ENCODE data around the gene PROP1.
"Not testable (repeated sequence)": the region's sequence is repeated elsewhere in the genome, so short reads cannot be mapped to it uniquely, and the experiment has no call there.

DNA sequence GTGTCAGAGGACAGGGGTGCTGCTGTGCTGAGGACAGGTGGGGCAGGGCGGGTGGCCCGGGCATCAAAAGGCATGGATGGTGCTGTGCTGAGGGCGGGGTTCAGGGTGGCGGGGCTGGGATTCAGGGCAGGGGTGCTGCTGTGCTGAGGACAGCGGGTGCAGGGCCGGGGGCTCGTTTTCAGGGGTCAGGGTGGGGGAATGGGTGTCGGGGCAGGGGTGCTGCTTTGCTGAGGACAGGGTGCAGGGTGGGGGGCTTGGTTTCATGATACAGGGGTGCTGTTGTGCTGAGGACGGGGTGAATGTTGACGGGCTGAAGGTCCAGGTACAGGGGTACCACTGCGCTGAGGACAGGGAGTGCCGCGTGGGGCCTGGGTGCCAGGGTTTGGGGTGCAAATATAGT, 50.9 kb downstream of the PROP1 start:
- TF ChIP-seq, protein P1, sequence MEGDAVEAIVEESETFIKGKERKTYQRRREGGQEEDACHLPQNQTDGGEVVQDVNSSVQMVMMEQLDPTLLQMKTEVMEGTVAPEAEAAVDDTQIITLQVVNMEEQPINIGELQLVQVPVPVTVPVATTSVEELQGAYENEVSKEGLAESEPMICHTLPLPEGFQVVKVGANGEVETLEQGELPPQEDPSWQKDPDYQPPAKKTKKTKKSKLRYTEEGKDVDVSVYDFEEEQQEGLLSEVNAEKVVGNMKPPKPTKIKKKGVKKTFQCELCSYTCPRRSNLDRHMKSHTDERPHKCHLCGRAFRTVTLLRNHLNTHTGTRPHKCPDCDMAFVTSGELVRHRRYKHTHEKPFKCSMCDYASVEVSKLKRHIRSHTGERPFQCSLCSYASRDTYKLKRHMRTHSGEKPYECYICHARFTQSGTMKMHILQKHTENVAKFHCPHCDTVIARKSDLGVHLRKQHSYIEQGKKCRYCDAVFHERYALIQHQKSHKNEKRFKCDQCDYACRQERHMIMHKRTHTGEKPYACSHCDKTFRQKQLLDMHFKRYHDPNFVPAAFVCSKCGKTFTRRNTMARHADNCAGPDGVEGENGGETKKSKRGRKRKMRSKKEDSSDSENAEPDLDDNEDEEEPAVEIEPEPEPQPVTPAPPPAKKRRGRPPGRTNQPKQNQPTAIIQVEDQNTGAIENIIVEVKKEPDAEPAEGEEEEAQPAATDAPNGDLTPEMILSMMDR (IDR thresholded peaks at IDR 0.05): not testable (repeated sequence)
- not testable (repeated sequence) for TF ChIP-seq POLR2A, POLR2AphosphoS5 (IDR thresholded peaks at IDR 0.05)
